ENCODE results near the gene ZFHX3. TPM values are rescaled to one million over a fixed set of nuclear protein-coding genes. Genes with fewer than 3 reads are reported as not detected.

ZFHX3 gene
- total RNA-seq, 1 experiment from 2014 or later: 21.8 TPM

GRCh38 chr16:72944757-72945485 is 103.0 kb downstream of the ZFHX3 start:
- Histone ChIP-seq H3K4me3 (ENCODE audit: low read depth, low read length, poor library complexity, severe bottlenecking) (no peak overlapping the region), H3K27ac (ENCODE audit: low read depth, low read length, poor library complexity, severe bottlenecking) (no peak overlapping the region), H3K27me3 (replicated peaks; ENCODE audit: insufficient read depth, low read depth, low read length, poor library complexity) (no peaks in the 10 kb centered on the region), H3K4me1 (ENCODE audit: insufficient read depth, low read length, poor library complexity, severe bottlenecking) (peaks cover 5% of the 10 kb centered on the region), H3K36me3 (ENCODE audit: insufficient read depth, low read length, poor library complexity, severe bottlenecking) (peaks cover 2% of the 10 kb centered on the region), H3K9me3 (ENCODE audit: low read depth, low read length, poor library complexity, severe bottlenecking) (no peaks in the 10 kb centered on the region)
- no peak for DNase-seq (ENCODE audit: low spot score)
- CTCF ChIA-PET: no interaction called here
- intact Hi-C loops (cut with micrococcal nuclease; ENCODE audit: unreplicated experiment): no loop called here
- POLR2A ChIA-PET (ENCODE audit: low non-redundant PET): no interaction called here
- BruUV-seq (replicated peaks): no TSS peak
- TF ChIP-seq CTCF (conservative IDR thresholded peaks at IDR 0.05; ENCODE audit: low read depth, low read length) (no peak), EZH2 (IDR thresholded peaks at IDR 0.05; ENCODE audit: borderline replicate concordance, low read depth, low read length, poor library complexity, severe bottlenecking) (no peak)

- H3K4me3 ChIP-seq (ENCODE audit: low read depth, low read length, poor library complexity, severe bottlenecking): no peak overlapping the region
- H3K27me3 ChIP-seq (replicated peaks; ENCODE audit: insufficient read depth, low read depth, low read length, poor library complexity): no peaks in the 10 kb centered on the region
- POLR2A ChIA-PET (ENCODE audit: low non-redundant PET): no interaction called here
- no peaks in the 10 kb centered on the region for H3K36me3 ChIP-seq (ENCODE audit: insufficient read depth, low read length, poor library complexity, severe bottlenecking)
- intact Hi-C loops (cut with micrococcal nuclease; ENCODE audit: unreplicated experiment): no loop called here
- BruUV-seq (replicated peaks): no TSS peak
- H3K9me3 ChIP-seq (ENCODE audit: low read depth, low read length, poor library complexity, severe bottlenecking): no peaks in the 10 kb centered on the region
- H3K4me1 ChIP-seq (ENCODE audit: insufficient read depth, low read length, poor library complexity, severe bottlenecking): peaks cover 27% of the 10 kb centered on the region
- no peak for TF ChIP-seq CTCF (conservative IDR thresholded peaks at IDR 0.05; ENCODE audit: low read depth, low read length)
- no peak for TF ChIP-seq EZH2 (IDR thresholded peaks at IDR 0.05; ENCODE audit: borderline replicate concordance, low read depth, low read length, poor library complexity, severe bottlenecking)
- CTCF ChIA-PET: no interaction called here
- DNase-seq (ENCODE audit: low spot score): no peak
- H3K27ac ChIP-seq (ENCODE audit: low read depth, low read length, poor library complexity, severe bottlenecking): no peak overlapping the region
Measured at GRCh38 chr16:72942021-72942420, 105.9 kb downstream of the ZFHX3 start.

GRCh38 chr16:72940886-72941285 is 107.0 kb downstream of the ZFHX3 start:
- H3K4me1 ChIP-seq (ENCODE audit: insufficient read depth, low read length, poor library complexity, severe bottlenecking): peaks cover 27% of the 10 kb centered on the region
- H3K27ac ChIP-seq (ENCODE audit: low read depth, low read length, poor library complexity, severe bottlenecking): no peak overlapping the region
- no peak for DNase-seq (ENCODE audit: low spot score)
- no TSS peak for BruUV-seq (replicated peaks)
- intact Hi-C loops (cut with micrococcal nuclease; ENCODE audit: unreplicated experiment): no loop called here
- CTCF ChIA-PET: no interaction called here
- POLR2A ChIA-PET (ENCODE audit: low non-redundant PET): no interaction called here
- no peaks in the 10 kb centered on the region for H3K36me3 ChIP-seq (ENCODE audit: insufficient read depth, low read length, poor library complexity, severe bottlenecking)
- TF ChIP-seq EZH2 (IDR thresholded peaks at IDR 0.05; ENCODE audit: borderline replicate concordance, low read depth, low read length, poor library complexity, severe bottlenecking) (no peak), CTCF (conservative IDR thresholded peaks at IDR 0.05; ENCODE audit: low read depth, low read length) (no peak)
- H3K9me3 ChIP-seq (ENCODE audit: low read depth, low read length, poor library complexity, severe bottlenecking): no peaks in the 10 kb centered on the region
- H3K4me3 ChIP-seq (ENCODE audit: low read depth, low read length, poor library complexity, severe bottlenecking): no peak overlapping the region
- no peaks in the 10 kb centered on the region for H3K27me3 ChIP-seq (replicated peaks; ENCODE audit: insufficient read depth, low read depth, low read length, poor library complexity)

All from A673 (cell line).